ENCODE results near the gene TRPC6.
A peak's percentile ranks its signal among the peaks of the same experiment; 100 is the strongest.
"Not testable (repeated sequence)": the region's sequence is repeated elsewhere in the genome, so short reads cannot be mapped to it uniquely, and the experiment has no call there.

The TRPC6 gene

DNA sequence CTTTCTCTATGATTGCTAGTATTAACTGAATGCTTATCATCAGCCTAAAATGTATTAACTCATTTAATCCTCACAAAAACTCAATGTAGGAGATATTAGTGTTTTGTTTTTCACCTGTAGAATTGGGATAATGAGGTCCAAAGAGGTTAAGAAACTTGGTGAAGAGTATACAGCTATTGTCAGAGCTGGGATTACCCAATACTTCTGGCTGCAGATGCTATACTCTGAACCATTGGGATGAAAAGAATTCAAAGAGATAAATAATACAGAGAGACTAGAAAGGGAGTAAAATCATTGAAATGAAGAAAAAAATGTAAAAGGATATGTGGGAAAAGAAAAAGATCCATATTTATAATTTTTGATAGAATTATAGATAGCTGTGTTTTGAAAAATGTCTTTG, 137.1 kb downstream of the TRPC6 start:
- DNase-seq: no peak

GRCh38 chr11:101446238-101446637, 137.6 kb downstream of the TRPC6 start:
- no peak for DNase-seq

GRCh38 chr11:101445761-101446160, 138.0 kb downstream of the TRPC6 start:
- no peak for DNase-seq

- no peak for DNase-seq
Observed at GRCh38 chr11:101444851-101445250, 139.0 kb downstream of the TRPC6 start.

DNA sequence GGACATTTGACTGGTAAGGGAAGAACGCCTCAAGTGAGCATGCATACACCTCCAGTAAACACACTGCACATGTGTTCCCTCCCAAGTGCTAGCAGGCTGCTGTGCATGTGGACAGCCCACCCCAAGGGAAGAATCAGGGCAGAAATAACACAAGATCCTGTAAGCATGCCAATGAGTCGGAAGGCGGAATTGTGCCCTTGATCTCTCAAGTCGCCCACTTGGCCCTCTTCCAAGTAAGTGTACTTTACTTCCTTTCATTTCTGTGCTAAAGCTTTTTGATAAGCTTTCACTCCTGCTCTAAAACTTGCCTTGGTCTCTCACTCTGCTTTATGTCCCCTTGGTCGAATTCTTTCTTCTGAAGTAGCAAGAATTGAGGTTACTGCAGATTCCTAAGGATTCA, 139.6 kb downstream of the TRPC6 start:
- no peak for DNase-seq

- no peak for DNase-seq
Observed at GRCh38 chr11:101442936-101443521, 140.8 kb downstream of the TRPC6 start.

GRCh38 chr11:101442171-101442570, 141.6 kb downstream of the TRPC6 start:
- DNase-seq: no peak

DNA sequence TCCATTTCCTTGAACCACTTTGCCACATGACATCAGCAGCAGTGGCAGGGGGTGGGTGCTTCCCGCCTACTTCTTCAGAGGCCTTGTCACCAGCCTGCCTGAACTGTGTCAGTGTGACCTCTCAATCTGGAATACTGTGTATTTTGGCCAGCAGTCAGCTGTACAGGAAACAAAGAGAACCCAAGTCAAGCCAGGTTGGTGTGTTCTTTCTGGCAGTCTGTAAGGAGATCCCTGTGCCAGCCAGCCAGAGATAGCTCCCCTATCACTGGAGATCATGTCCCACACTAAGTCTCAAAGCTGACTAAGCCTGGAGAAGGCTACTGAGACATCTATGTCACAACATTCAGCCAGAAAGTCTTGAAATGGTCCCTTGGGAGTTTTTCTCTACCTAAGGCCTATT, 142.1 kb downstream of the TRPC6 start:
- DNase-seq: no peak

- no peak for DNase-seq
Observed at GRCh38 chr11:101439488-101439887, 144.3 kb downstream of the TRPC6 start.

DNA sequence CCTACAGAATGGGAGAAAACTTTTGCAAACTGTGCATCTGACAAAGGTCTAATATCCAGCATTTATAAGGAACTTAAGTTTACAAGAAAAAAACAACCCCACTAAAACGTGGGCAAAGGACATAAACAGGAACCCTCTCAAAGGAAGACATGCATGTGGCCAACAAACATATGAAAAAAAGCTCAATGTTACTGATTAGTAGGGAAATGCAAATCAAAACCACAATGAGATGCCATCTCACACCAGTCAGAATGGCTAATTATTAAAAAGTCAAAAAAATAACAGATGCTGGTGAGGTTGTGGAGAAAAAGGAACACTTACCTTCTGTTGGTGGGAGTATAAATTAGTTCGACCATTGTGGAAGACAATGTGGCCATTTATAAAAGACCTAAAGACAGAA, 145.1 kb downstream of the TRPC6 start:
- DNase-seq: not testable (repeated sequence)

- no peak for DNase-seq
Observed at GRCh38 chr11:101438126-101438525, 145.7 kb downstream of the TRPC6 start.

DNA sequence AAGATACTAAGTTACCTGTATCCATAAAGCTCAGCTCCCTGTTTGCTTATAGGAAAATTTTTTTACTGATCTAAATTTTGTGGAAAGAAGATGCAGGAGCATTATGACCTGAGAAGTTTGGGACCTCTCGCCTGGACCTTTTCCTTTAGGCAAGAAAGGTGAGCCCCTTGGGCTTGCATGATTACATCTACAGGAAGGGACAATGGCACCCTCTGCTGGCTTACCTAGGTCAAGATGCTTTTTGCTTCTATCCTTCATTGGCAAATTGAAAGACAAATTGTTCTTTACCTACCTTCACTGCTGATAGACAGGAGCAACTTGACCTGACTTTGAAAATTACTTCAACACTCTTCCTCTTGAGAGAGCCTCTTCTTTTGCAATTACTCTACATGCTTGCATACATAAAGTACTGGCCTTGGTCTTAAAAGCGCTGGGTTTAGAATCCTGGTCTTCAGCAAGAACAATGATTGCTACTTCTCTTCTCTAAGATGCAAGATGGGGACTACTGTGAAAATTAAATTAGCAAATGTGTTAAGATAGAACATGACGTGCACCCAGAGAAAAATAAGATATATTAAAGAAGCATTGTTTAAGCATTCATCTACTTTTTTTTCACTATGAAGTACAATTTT, 147.2 kb downstream of the TRPC6 start:
- peak; percentile 2 for DNase-seq

DNA sequence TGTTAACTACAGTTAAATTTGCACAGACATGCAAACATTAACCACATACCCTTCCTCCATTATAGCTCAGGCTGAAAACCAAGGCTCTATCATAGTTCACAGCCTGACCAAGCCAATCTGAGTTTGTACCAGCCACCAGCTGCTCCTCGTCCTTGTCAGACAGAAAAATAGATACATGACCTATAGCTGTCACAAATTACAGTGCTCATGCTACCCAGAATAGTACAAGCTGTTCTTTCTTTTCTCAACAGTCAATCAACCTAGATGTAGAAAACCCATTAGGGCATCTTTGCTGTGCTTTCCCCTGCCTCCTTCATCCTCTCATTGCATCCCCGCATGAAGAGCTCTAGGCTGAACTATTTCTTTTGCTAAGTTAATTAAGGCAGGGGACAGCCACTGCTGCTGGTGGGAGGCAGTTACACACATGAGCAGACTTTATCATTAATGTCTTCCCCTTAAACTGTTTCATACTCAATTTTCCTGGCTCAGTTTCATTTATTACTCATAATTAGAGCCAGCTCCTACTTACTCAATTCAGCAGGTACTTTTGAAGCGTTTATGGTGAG, 148.3 kb downstream of the TRPC6 start:
- no peak for DNase-seq

GRCh38 chr11:101434026-101434643, 149.7 kb downstream of the TRPC6 start:
- no peak for DNase-seq

- no peak for DNase-seq
Observed at GRCh38 chr11:101433151-101433550, 150.7 kb downstream of the TRPC6 start.

DNA sequence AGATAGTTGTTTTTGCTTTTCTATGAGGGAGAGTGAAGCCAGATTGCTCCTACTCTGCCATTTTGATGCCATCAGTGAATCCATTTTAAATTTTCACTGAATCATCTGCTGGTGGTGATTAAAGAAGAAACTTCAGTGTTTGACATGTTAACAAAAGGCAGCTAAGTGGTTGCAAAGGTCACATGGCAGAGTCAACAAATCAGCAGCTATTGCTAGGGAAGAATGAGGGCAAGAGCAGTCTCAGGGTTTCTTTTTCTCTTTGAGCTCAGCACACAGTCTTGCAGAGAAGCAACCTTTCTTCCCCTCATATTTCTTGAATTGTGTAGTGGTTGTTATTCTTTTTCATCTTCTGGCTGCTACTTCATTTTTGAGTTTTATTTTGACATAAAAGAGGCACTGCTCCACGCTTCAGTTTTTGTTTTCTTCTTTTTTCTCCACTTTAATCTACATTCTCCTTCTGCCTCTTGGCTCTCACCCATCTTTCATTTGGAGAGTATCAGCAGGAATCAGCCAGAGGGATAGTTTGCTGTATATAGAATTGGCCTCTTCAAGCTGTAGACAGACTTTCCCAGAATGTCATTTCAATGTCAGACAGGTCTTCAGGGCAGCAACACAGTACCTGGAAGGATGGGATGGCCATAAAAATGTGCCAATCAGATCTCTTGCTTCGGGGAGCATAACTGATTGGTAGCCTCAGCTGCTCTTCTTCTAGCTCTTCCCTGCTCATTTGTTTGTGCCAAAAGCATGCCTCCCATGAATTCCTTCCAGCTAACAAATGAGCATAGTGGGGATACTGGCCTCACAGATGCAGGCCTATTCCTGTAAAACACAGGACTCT, 153.9 kb downstream of the TRPC6 start:
- DNase-seq: no peak

DNA sequence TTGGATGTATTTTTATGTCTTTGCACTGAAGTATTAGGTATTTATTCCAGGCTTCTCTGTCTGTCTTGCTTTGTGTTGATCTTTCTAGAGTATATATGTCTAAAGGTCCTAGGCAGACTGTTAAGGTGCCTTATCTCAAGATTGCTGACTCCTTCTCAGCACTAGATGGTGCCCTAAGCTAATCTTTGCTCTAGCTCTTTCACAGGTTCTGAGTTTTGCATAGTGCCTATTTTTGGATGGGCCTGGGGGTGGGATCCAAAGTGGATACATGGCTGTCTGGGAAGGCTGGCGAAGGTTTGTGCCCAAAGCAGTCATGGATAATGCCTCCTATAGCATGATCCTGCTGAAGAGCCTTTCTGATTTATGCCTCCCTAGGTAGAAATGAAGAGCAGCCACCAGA, 154.9 kb downstream of the TRPC6 start:
- DNase-seq: no peak

- no peak for DNase-seq
Observed at GRCh38 chr11:101407324-101407723, 176.5 kb downstream of the TRPC6 start.

Data from inflammatory macrophage treated with lipopolysaccharide for 4 hours (primary cell).